Measurements from ENCODE around the gene R3HDM1.

DNA sequence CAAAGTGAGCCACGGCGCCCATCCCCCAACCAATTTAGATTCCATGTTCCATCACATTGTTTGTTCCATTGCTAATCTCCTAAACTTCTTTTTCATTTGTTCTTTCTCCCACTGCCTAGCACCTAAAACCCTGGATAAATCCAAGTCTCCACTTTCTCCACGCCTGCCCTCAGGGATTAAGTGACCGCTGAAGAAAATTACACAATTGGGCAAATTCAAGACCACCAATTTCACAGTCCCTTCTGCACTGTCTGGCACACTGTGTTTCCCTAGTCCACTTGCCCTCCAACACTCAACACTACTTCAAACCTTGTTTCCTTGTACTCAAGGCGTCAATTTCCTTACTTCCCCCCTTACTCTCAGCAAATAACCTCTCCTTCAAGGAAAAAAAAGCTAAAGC, 205.3 kb downstream of the R3HDM1 start:
- TF ChIP-seq CTCF (IDR thresholded peaks at IDR 0.05) (no peak), POLR2A (IDR thresholded peaks at IDR 0.05) (no peak)

Data from thyroid gland (tissue), 4 donors.